A673 (cell line): ENCODE results near the gene TACC3. TPM values are rescaled to one million over a fixed set of nuclear protein-coding genes. Genes with fewer than 3 reads are reported as not detected.

Experiments used
- BruUV-seq: library from RNA; stranded (reverse); fragments of 400-500 nt; replicated peaks from 2 replicates; lab custom pipeline; 2021; lab: Mats Ljungman, UMichigan
- CTCF ChIA-PET: fragments of 300-600 bp; sonication (Branson Sonifier 250); formaldehyde crosslinking; loops from one replicate; lab custom pipeline; 2022; ENCODE audit warnings: antibody characterized with exemption; lab: Charles Lee
- POLR2A ChIA-PET: fragments of 300-600 bp; sonication (Branson Sonifier 250); formaldehyde crosslinking; loops from one replicate; lab custom pipeline; 2022; ENCODE audit warnings: antibody characterized with exemption; ENCODE audit not compliant: low non-redundant PET; lab: Charles Lee
- DNase-seq: peaks from one replicate; pipeline ENCODE4 v3.0.0-alpha.2; 2015; ENCODE audit warnings: low spot score
- H3K27ac ChIP-seq: fragments of 200-600 bp; sonication (generic); 2 replicates; pipeline ENCODE4 v1.5.1; 2016; ENCODE audit warnings: mixed run types, low read depth, mild to moderate bottlenecking, mixed read lengths, antibody characterized with exemption, low read length; ENCODE audit not compliant: poor library complexity, severe bottlenecking
- H3K27me3 ChIP-seq: fragments of 200-600 bp; sonication (generic); replicated peaks from 2 replicates; pipeline ENCODE4 v1.6.1; 2017; ENCODE audit warnings: mixed run types, low read depth, mild to moderate bottlenecking, mixed read lengths, antibody characterized with exemption, low read length; ENCODE audit not compliant: insufficient read depth, poor library complexity
- H3K36me3 ChIP-seq: fragments of 200-600 bp; sonication (generic); 2 replicates; pipeline ENCODE4 v1.6.1; 2016; ENCODE audit warnings: mixed run types, mild to moderate bottlenecking, mixed read lengths, antibody characterized with exemption, low read length; ENCODE audit not compliant: insufficient read depth, poor library complexity, severe bottlenecking
- H3K4me1 ChIP-seq: fragments of 200-600 bp; sonication (generic); 2 replicates; pipeline ENCODE4 v1.6.1; 2017; ENCODE audit warnings: mixed run types, mild to moderate bottlenecking, mixed read lengths, antibody characterized with exemption, low read length; ENCODE audit not compliant: insufficient read depth, poor library complexity, severe bottlenecking
- H3K4me3 ChIP-seq: fragments of 200-600 bp; sonication (generic); 2 replicates; pipeline ENCODE4 v1.5.1; 2016; ENCODE audit warnings: low read depth, mixed run types, mild to moderate bottlenecking, mixed read lengths, low read length; ENCODE audit not compliant: poor library complexity, severe bottlenecking
- H3K9me3 ChIP-seq: fragments of 200-600 bp; sonication (generic); 2 replicates; pipeline ENCODE4 v1.6.1; 2016; ENCODE audit warnings: mixed run types, low read depth, mild to moderate bottlenecking, mixed read lengths, antibody characterized with exemption, low read length; ENCODE audit not compliant: poor library complexity, severe bottlenecking
- EZH2 ChIP-seq: fragments of 200-600 bp; sonication (generic); IDR thresholded peaks from 2 replicates; pipeline ENCODE4 v1.6.1; 2017; ENCODE audit warnings: borderline replicate concordance, low read depth, mild to moderate bottlenecking, mixed read lengths, antibody characterized with exemption, low read length; ENCODE audit not compliant: poor library complexity, severe bottlenecking
- intact Hi-C: fragments of 100-400 bp; cut with micrococcal nuclease; formaldehyde crosslinking; loops from one replicate; pipeline ENCODE4 v1.10.0; 2022; ENCODE audit not compliant: unreplicated experiment
- total RNA-seq: library from RNA; stranded (reverse); gene quantifications from 2 replicates; pipeline ENCODE4 v1.2.3, GENCODE V29; 2021
- TF ChIP-seq, protein P1 (sequence below): fragments of 300-800, 200-600 bp; sonication (generic); conservative IDR thresholded peaks from 2 replicates; pipeline ENCODE4 v1.5.1; 2017; ENCODE audit warnings: low read depth, mild to moderate bottlenecking, antibody characterized with exemption, low read length, moderate library complexity, mixed read lengths

The TACC3 gene
- total RNA-seq, 1 experiment from 2014 or later = 246 TPM

GRCh38 chr4:1749826-1750225 lies 28.5 kb downstream of the TACC3 start:
- no peak overlapping the region for H3K27ac ChIP-seq
- peaks cover 5% of the 10 kb centered on the region for H3K36me3 ChIP-seq
- no peaks in the 10 kb centered on the region for H3K27me3 ChIP-seq
- no peak for TF ChIP-seq EZH2
- TF ChIP-seq, protein P1, sequence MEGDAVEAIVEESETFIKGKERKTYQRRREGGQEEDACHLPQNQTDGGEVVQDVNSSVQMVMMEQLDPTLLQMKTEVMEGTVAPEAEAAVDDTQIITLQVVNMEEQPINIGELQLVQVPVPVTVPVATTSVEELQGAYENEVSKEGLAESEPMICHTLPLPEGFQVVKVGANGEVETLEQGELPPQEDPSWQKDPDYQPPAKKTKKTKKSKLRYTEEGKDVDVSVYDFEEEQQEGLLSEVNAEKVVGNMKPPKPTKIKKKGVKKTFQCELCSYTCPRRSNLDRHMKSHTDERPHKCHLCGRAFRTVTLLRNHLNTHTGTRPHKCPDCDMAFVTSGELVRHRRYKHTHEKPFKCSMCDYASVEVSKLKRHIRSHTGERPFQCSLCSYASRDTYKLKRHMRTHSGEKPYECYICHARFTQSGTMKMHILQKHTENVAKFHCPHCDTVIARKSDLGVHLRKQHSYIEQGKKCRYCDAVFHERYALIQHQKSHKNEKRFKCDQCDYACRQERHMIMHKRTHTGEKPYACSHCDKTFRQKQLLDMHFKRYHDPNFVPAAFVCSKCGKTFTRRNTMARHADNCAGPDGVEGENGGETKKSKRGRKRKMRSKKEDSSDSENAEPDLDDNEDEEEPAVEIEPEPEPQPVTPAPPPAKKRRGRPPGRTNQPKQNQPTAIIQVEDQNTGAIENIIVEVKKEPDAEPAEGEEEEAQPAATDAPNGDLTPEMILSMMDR = no peak
- intact Hi-C loops = loop anchor here (5.0 kb wide), 3 partner anchors 147 to 437 kb away; no protein-coding TSS in a partner anchor
- no peaks in the 10 kb centered on the region for H3K9me3 ChIP-seq
- H3K4me3 ChIP-seq = no peak overlapping the region
- POLR2A ChIA-PET = no interaction called here
- no TSS peak for BruUV-seq
- H3K4me1 ChIP-seq = no peaks in the 10 kb centered on the region
- DNase-seq = no peak
- CTCF ChIA-PET = interaction anchor here (0.6 to 0.9 kb wide), 3 partner anchors 52 to 604 kb away, joined by 3 to 7 read pairs (median 4); no protein-coding TSS in a partner anchor

DNA sequence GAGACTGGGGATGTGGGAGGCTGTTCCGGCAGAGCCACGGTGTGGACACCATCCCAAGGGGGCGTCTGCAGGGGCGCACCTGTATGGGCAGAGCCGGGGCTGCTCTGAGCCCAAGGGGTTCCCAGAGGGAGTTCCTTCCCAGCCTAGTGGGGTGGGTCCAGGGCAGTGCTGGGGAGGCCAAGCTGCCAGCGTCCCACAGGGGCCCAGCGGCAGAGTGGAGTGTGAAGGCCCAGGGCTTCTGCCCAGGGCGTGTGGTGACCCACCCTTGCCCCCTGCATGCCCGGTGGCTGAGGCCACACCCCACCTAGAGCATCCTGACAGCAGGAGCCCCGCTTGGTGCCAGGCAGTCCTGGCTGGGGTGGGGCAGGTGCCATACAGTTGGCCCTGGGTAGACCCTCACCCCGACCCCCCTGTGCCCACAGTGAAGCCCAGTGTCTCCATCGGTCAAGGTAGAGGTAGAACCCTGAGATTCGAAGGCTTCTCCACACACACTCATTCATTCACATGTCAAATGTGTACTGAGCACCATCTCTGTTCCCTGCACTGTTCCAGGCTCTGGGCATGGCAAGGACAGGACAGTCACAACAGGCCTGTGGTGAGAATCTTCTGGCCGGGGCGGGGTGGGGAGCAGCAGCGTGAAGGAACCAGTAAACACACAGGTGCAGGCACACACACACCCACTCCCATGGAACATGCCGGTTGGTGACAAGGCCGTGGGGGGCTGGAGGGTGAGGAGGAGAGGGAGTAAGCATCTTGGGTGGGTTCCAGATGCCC lies 29.2 kb downstream of the TACC3 start:
- no peaks in the 10 kb centered on the region for H3K36me3 ChIP-seq
- H3K27me3 ChIP-seq = no peaks in the 10 kb centered on the region
- TF ChIP-seq EZH2 = no peak
- TF ChIP-seq, protein P1 = no peak
- intact Hi-C loops = no loop called here
- H3K9me3 ChIP-seq = no peaks in the 10 kb centered on the region
- no peaks in the 10 kb centered on the region for H3K4me1 ChIP-seq
- BruUV-seq = no TSS peak
- no peak for DNase-seq
- CTCF ChIA-PET = interaction anchor here (1.0 kb wide), 1 partner anchor 149 kb away, joined by 3 read pairs; no protein-coding TSS in a partner anchor
- H3K27ac ChIP-seq = no peak overlapping the region
- H3K4me3 ChIP-seq = no peak overlapping the region
- POLR2A ChIA-PET = no interaction called here

- Histone ChIP-seq H3K9me3 (no peaks in the 10 kb centered on the region), H3K4me3 (no peak overlapping the region), H3K4me1 (no peaks in the 10 kb centered on the region), H3K36me3 (no peaks in the 10 kb centered on the region), H3K27me3 (no peaks in the 10 kb centered on the region), H3K27ac (no peak overlapping the region)
- BruUV-seq = no TSS peak
- ChIA-PET CTCF (interaction anchor here (1.0 kb wide), 1 partner anchor 148 kb away, joined by 3 read pairs; no protein-coding TSS in a partner anchor), POLR2A (interaction anchor here (0.6 kb wide), 1 partner anchor 158 kb away, joined by 3 read pairs; no protein-coding TSS in a partner anchor)
- intact Hi-C loops = no loop called here
- no peak for DNase-seq
- TF ChIP-seq, protein P1 = no peak
- no peak for TF ChIP-seq EZH2
These were observed 30.0 kb downstream of the TACC3 start for GRCh38 chr4:1751155-1751918.
